K562 (cell line): ENCODE results near the gene ABCC6. TPM values are rescaled to one million over a fixed set of nuclear protein-coding genes. Genes with fewer than 3 reads are reported as not detected.
A peak's percentile ranks its signal among the peaks of the same experiment; 100 is the strongest.

ENCODE experiments used
- CAMTA2 ChIP-seq: fragments of 250-450 bp; sonication (Bioruptor Pico); conservative IDR thresholded peaks from 2 replicates; pipeline ENCODE4 v1.5.1; 2022
- EGR1 ChIP-seq: fragments of 450-650 bp; conservative IDR thresholded peaks from 2 replicates; pipeline ENCODE4 v1.6.1; 2017; ENCODE audit warnings: mild to moderate bottlenecking
- HMGN3 ChIP-seq: IDR thresholded peaks from 2 replicates; pipeline ENCODE4 v1.6.1; 2011; ENCODE audit warnings: borderline replicate concordance, low read depth, mild to moderate bottlenecking, mixed read lengths, low read length; ENCODE audit not compliant: insufficient read length; ENCODE audit errors: extremely low read depth
- HNRNPH1 ChIP-seq: fragments of 200-400 bp; formaldehyde crosslinking; optimal IDR thresholded peaks from 2 replicates; pipeline ENCODE3; 2017; ENCODE audit warnings: low read depth, mild to moderate bottlenecking, low read length, moderate library complexity
- JUND ChIP-seq, 2 experiments: IDR thresholded peaks; 2 replicates in 1 of 2; 3 replicates in 1 of 2; pipeline ENCODE4 v1.6.1; 2011; ENCODE audit warnings: borderline replicate concordance in 2 of 2, low read depth in 2 of 2, low read length in 2 of 2, improper control_type of control experiment in 1 of 2, missing biosample characterization in 1 of 2, missing genetic modification characterization in 1 of 2, missing genetic modification reagents in 1 of 2
- KLF16 ChIP-seq: IDR thresholded peaks from 2 replicates; pipeline ENCODE4 v1.6.1; 2016; ENCODE audit warnings: antibody characterized with exemption
- MTA2 ChIP-seq: fragments of 450-650 bp; IDR thresholded peaks from 2 replicates; pipeline ENCODE4 v1.6.1; 2016; ENCODE audit warnings: low read depth
- NBN ChIP-seq: fragments of 450-650 bp; IDR thresholded peaks from 2 replicates; pipeline ENCODE4 v1.6.1; 2016; ENCODE audit warnings: low read depth, mild to moderate bottlenecking
- NR3C1 ChIP-seq: sonication (generic); formaldehyde crosslinking; IDR thresholded peaks from 2 replicates; pipeline ENCODE4 v1.8.1; 2022; ENCODE audit warnings: missing genetic modification reagents
- SETDB1 ChIP-seq: IDR thresholded peaks from one replicate; pipeline ENCODE4 v1.6.1; 2012; ENCODE audit warnings: low read length, control low read depth, inconsistent platforms
- SIX5 ChIP-seq, 2 experiments: IDR thresholded peaks; 2 replicates each; pipeline ENCODE4 v1.6.1; 2011; ENCODE audit warnings: low read length in 2 of 2, borderline replicate concordance in 1 of 2, low read depth in 1 of 2, mild to moderate bottlenecking in 1 of 2, moderate library complexity in 1 of 2; ENCODE audit not compliant: insufficient read depth in 1 of 2
- SMAD3 ChIP-seq: fragments of 450-650 bp; formaldehyde crosslinking; conservative IDR thresholded peaks from 2 replicates; pipeline ENCODE4 v1.4.0; 2020; ENCODE audit warnings: mild to moderate bottlenecking
- TCF7L2 ChIP-seq: fragments of 150-350 bp; IDR thresholded peaks from 2 replicates; pipeline ENCODE4 v1.6.1; 2016; ENCODE audit warnings: low read depth, mild to moderate bottlenecking, low read length, moderate library complexity
- TEAD4 ChIP-seq, 2 experiments: sonication (generic) in 1 of 2; formaldehyde crosslinking in 1 of 2; IDR thresholded peaks; 2 replicates each; pipeline versions ENCODE4 v1.6.1 to v1.8.0; 2012 to 2022; ENCODE audit warnings: borderline replicate concordance in 1 of 2, inconsistent platforms in 1 of 2, low read length in 1 of 2, mild to moderate bottlenecking in 1 of 2, missing genetic modification reagents in 1 of 2
- ZBTB1 ChIP-seq: sonication (generic); formaldehyde crosslinking; IDR thresholded peaks from 2 replicates; pipeline ENCODE4 v1.8.1; 2023; ENCODE audit warnings: missing genetic modification reagents, low read depth, mild to moderate bottlenecking, borderline replicate concordance
- ZFP30 ChIP-seq: fragments of 250-450 bp; sonication (Bioruptor Pico); IDR thresholded peaks from 2 replicates; pipeline ENCODE4 v1.8.0; 2022; ENCODE audit warnings: moderate library complexity, mild to moderate bottlenecking, inconsistent platforms, borderline replicate concordance
- ZKSCAN3 ChIP-seq: fragments of 250-450 bp; sonication (Bioruptor Pico); IDR thresholded peaks from 2 replicates; pipeline ENCODE4 v1.4.0; 2020
- ZNF184 ChIP-seq: sonication (generic); formaldehyde crosslinking; IDR thresholded peaks from 2 replicates; pipeline ENCODE4 v1.5.0; 2020; ENCODE audit warnings: missing genetic modification reagents
- ZNF217 ChIP-seq: sonication (generic); formaldehyde crosslinking; IDR thresholded peaks from 2 replicates; pipeline ENCODE4 v1.8.0; 2022; ENCODE audit warnings: mild to moderate bottlenecking, missing genetic modification reagents
- ZNF3 ChIP-seq: fragments of 250-450 bp; sonication (Bioruptor Pico); IDR thresholded peaks from 2 replicates; pipeline ENCODE4 v1.5.0; 2021; ENCODE audit warnings: mild to moderate bottlenecking, moderate library complexity
- ZNF696 ChIP-seq: fragments of 250-450 bp; sonication (Bioruptor Pico); conservative IDR thresholded peaks from 2 replicates; pipeline ENCODE4 v1.4.0; 2020; ENCODE audit warnings: mild to moderate bottlenecking, moderate library complexity
- polyA plus RNA-seq, 8 experiments: library from polyadenylated mRNA; depleted of rRNA in 4 of 8; stranded (reverse) in 5 of 8; unstranded in 3 of 8; fragments of >200 nt; fragmentation: Nextera tagmentation in 2 of 8; fragmentation: Illumina TruSeq in 1 of 8; extraction: Ambion mirVana in 2 of 8; extraction: Trizol in 1 of 8; gene quantifications; 2 replicates each; pipeline versions ENCODE4 v1.2.1 to v1.2.3, GENCODE V29; 2011 to 2014; ENCODE audit warnings: inconsistent platforms in 1 of 8, missing spikeins in 1 of 8
- total RNA-seq, 7 experiments: library from RNA; depleted of rRNA in 6 of 7; stranded (reverse); fragments of >200 nt in 6 of 7; fragmentation: Illumina TruSeq in 2 of 7; extraction: Trizol in 2 of 7; gene quantifications; 2 replicates each; pipeline versions ENCODE4 v1.2.1 to v1.2.3, GENCODE V29; 2011 to 2021; ENCODE audit warnings: low replicate concordance in 1 of 7
- TF ChIP-seq, protein P1 (sequence below): IDR thresholded peaks from 3 replicates; pipeline ENCODE4 v1.6.1; 2011; ENCODE audit warnings: borderline replicate concordance, mild to moderate bottlenecking; ENCODE audit not compliant: insufficient read length, insufficient read depth
- TF ChIP-seq, protein P2 (sequence below): fragments of 450-650 bp; conservative IDR thresholded peaks from 2 replicates; pipeline ENCODE4 v1.6.1; 2016; ENCODE audit warnings: missing genetic modification characterization, low read depth, mild to moderate bottlenecking, control low read depth, missing compliant biosample characterization
- TF ChIP-seq, protein P3 (sequence below): fragments of 450-650 bp; formaldehyde crosslinking; IDR thresholded peaks from 2 replicates; pipeline ENCODE4 v1.4.0; 2020; ENCODE audit warnings: mild to moderate bottlenecking

Gene ABCC6
- total and polyA plus RNA-seq, 9 of the 15 experiments (the other 6 are each of a cell fraction or from before 2014, with no cell fraction given) = 0.03 to 0.46 (median 0.07) TPM; not detected in 4

DNA sequence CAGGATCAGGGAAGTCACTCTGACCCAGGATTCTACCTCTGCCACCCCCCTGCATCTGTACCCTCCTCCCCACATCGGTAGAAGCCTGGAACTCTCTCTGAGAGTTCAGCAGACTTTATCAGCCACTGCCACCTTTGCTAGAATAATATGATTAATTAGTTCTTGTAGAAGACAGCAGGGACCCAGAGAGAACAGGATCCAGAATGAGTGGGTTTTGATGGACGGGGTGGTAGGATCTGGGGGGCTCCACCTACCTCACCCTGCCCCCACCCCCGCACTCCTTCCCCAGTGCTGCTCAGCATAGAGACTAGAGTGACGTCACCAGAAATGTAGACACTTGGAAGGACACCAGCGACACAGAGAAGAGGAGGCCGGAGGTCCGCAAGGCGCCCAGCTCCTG is 33.5 kb downstream of the ABCC6 start (continued):
- TF ChIP-seq, protein P1, sequence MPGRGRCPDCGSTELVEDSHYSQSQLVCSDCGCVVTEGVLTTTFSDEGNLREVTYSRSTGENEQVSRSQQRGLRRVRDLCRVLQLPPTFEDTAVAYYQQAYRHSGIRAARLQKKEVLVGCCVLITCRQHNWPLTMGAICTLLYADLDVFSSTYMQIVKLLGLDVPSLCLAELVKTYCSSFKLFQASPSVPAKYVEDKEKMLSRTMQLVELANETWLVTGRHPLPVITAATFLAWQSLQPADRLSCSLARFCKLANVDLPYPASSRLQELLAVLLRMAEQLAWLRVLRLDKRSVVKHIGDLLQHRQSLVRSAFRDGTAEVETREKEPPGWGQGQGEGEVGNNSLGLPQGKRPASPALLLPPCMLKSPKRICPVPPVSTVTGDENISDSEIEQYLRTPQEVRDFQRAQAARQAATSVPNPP = no peak
- TF ChIP-seq CAMTA2 (no peak), ZFP30 (CRISPR knock-in tag) (no peak), SETDB1 (no peak), EGR1 (peak; percentile 87), MTA2 (no peak), SIX5 (IDR thresholded peaks at IDR 0.05; ENCODE audit: borderline replicate concordance in 1 of 2, insufficient read depth in 1 of 2, low read depth in 1 of 2, low read length in 2 of 2) (no peak), ZNF3 (CRISPR knock-in tag) (no peak), HMGN3 (no peak), ZBTB1 (CRISPR knock-in tag) (no peak), ZNF217 (CRISPR knock-in tag) (no peak), NR3C1 (CRISPR knock-in tag) (no peak), ZKSCAN3 (CRISPR knock-in tag) (no peak), KLF16 (0 out of 2 replicates have a peak, but pooled peaks have one; percentile 16), SMAD3 (no peak), ZNF184 (CRISPR knock-in tag) (no peak), NBN (no peak), JUND (IDR thresholded peaks at IDR 0.05; ENCODE audit: borderline replicate concordance, low read depth, low read length) (peak; percentile 56; the same call in 1 of the 2 replicates), JUND (tag; IDR thresholded peaks at IDR 0.05; ENCODE audit: borderline replicate concordance, low read depth, low read length) (no peak), TCF7L2 (no peak), TEAD4 (IDR thresholded peaks at IDR 0.05; ENCODE audit: low read length) (peak; percentile 66), TEAD4 (CRISPR knock-in tag; IDR thresholded peaks at IDR 0.05; ENCODE audit: borderline replicate concordance) (no peak), HNRNPH1 (no peak), ZNF696 (CRISPR knock-in tag) (no peak)
- TF ChIP-seq, protein P2, sequence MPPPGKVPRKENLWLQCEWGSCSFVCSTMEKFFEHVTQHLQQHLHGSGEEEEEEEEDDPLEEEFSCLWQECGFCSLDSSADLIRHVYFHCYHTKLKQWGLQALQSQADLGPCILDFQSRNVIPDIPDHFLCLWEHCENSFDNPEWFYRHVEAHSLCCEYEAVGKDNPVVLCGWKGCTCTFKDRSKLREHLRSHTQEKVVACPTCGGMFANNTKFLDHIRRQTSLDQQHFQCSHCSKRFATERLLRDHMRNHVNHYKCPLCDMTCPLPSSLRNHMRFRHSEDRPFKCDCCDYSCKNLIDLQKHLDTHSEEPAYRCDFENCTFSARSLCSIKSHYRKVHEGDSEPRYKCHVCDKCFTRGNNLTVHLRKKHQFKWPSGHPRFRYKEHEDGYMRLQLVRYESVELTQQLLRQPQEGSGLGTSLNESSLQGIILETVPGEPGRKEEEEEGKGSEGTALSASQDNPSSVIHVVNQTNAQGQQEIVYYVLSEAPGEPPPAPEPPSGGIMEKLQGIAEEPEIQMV (tag) = no peak
- TF ChIP-seq, protein P3, sequence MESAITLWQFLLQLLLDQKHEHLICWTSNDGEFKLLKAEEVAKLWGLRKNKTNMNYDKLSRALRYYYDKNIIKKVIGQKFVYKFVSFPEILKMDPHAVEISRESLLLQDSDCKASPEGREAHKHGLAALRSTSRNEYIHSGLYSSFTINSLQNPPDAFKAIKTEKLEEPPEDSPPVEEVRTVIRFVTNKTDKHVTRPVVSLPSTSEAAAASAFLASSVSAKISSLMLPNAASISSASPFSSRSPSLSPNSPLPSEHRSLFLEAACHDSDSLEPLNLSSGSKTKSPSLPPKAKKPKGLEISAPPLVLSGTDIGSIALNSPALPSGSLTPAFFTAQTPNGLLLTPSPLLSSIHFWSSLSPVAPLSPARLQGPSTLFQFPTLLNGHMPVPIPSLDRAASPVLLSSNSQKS (CRISPR knock-in tag) = no peak
